Kidney (tissue), 14 donors: ENCODE data around the gene ATP1A2. TPM values are rescaled to one million over a fixed set of nuclear protein-coding genes. Genes with fewer than 3 reads are reported as not detected.

Experiments used
- DNase-seq, 5 donors: peaks; one replicate each; pipeline ENCODE4 v3.0.0-alpha.2; 2013 to 2020
- FAIRE-seq: peaks from 2 replicates; lab custom pipeline; 2012; peaks lifted over from hg19 to GRCh38; lab: Jason Lieb, UNC
- H3K27ac ChIP-seq, 2 donors: one replicate each; pipeline ENCODE4 v1.7.0; 2013; ENCODE audit warnings: low read depth in 2 of 2, low read length in 2 of 2, inconsistent platforms in 1 of 2
- H3K27me3 ChIP-seq: one replicate; pipeline ENCODE4 v1.7.1; 2013; ENCODE audit warnings: low read length, inconsistent platforms; ENCODE audit not compliant: control insufficient read depth, insufficient read depth
- H3K36me3 ChIP-seq, 3 donors: one replicate each; pipeline versions ENCODE4 v1.7.0 to v1.7.1; 2013; ENCODE audit warnings: low read length in 3 of 3, control low read depth in 1 of 3, inconsistent platforms in 1 of 3; ENCODE audit not compliant: insufficient read depth in 3 of 3, control insufficient read depth in 2 of 3
- H3K4me1 ChIP-seq, 3 donors: one replicate each; pipeline versions ENCODE4 v1.7.0 to v1.7.1; 2013; ENCODE audit warnings: low read length in 3 of 3, inconsistent platforms in 1 of 3, low read depth in 1 of 3; ENCODE audit not compliant: control insufficient read depth in 2 of 3, insufficient read depth in 2 of 3
- H3K4me3 ChIP-seq, 3 donors: one replicate each; pipeline versions ENCODE4 v1.7.0 to v1.8.1; 2013; ENCODE audit warnings: low read length in 3 of 3, control low read depth in 1 of 3, inconsistent platforms in 1 of 3
- H3K9ac ChIP-seq, 3 donors: one replicate each; pipeline versions ENCODE4 v1.7.0 to v1.7.1; 2013; ENCODE audit warnings: low read length in 3 of 3, control low read depth in 1 of 3, inconsistent platforms in 1 of 3
- H3K9me3 ChIP-seq, 3 donors: one replicate each; pipeline versions ENCODE4 v1.7.0 to v1.7.1; 2013; ENCODE audit warnings: low read length in 3 of 3, control low read depth in 1 of 3, inconsistent platforms in 1 of 3; ENCODE audit not compliant: control insufficient read depth in 2 of 3, insufficient read depth in 1 of 3
- CTCF ChIP-seq: IDR thresholded peaks from 3 replicates; pipeline ENCODE4 v1.5.1; 2012; ENCODE audit warnings: mild to moderate bottlenecking, moderate library complexity, borderline replicate concordance; ENCODE audit not compliant: insufficient read depth; ENCODE audit errors: extremely low read depth
- intact Hi-C: fragments of 100-400 bp; cut with DNase I; formaldehyde crosslinking; loops from one replicate; pipeline ENCODE4 v1.11.1; 2022
- polyA plus RNA-seq: library from polyadenylated mRNA; stranded (reverse); fragments of 350-450 nt; fragmentation: Illumina TruSeq; extraction: RNeasy Lipid Tissue Mini Kit (QIAGEN cat#74804); gene quantifications from one replicate; pipeline ENCODE4 v1.2.3, GENCODE V29; 2014; ENCODE audit warnings: low read depth, low replicate concordance; ENCODE audit not compliant: insufficient read depth
- total RNA-seq: library from RNA; stranded (reverse); fragmentation: NEBNext Ultra II Directional; extraction: Animal tissue kit (Norgen Biotek cat#: 25700); gene quantifications from one replicate; pipeline ENCODE4 v1.2.1, GENCODE V29; 2021
- donor health status: control.
- donor health status: control.
- donor health status: control.
- donor health status: control.
- donor health status: control.
- donor health status: DM: yes; HTN: yes; CAD: no.
- donor health status: Normal renal cell carcinoma (clear cell type).

The ATP1A2 gene
- total and polyA plus RNA-seq, 2 donors from 2014 or later = 4.1 to 5.5 TPM

- intact Hi-C loops = no loop called here
- H3K27ac ChIP-seq = no peak overlapping the region
- H3K4me3 ChIP-seq = no peak overlapping the region
- FAIRE-seq = no peak
- H3K9ac ChIP-seq = no peak overlapping the region
- no peaks in the 10 kb centered on the region for H3K4me1 ChIP-seq
- H3K9me3 ChIP-seq = no peaks in the 10 kb centered on the region
- no peak for DNase-seq
- no peaks in the 10 kb centered on the region for H3K36me3 ChIP-seq
- no peaks in the 10 kb centered on the region for H3K27me3 ChIP-seq
- TF ChIP-seq CTCF = no peak
These were observed 61.7 kb downstream of the ATP1A2 start for GRCh38 chr1:160177231-160177630.

- Histone ChIP-seq H3K27me3 (no peaks in the 10 kb centered on the region), H3K4me3 (no peak overlapping the region), H3K27ac (no peak overlapping the region), H3K9ac (no peak overlapping the region), H3K4me1 (no peaks in the 10 kb centered on the region), H3K9me3 (no peaks in the 10 kb centered on the region), H3K36me3 (no peaks in the 10 kb centered on the region)
- no peak for TF ChIP-seq CTCF
- intact Hi-C loops = no loop called here
- no peak for DNase-seq
- no peak for FAIRE-seq
These were observed 62.1 kb downstream of the ATP1A2 start for GRCh38 chr1:160177667-160178066.

GRCh38 chr1:160178731-160179130 lies 63.2 kb downstream of the ATP1A2 start:
- H3K9ac ChIP-seq = no peak overlapping the region
- intact Hi-C loops = no loop called here
- H3K9me3 ChIP-seq = no peaks in the 10 kb centered on the region
- H3K27me3 ChIP-seq = no peaks in the 10 kb centered on the region
- FAIRE-seq (no peak), DNase-seq (no peak)
- no peaks in the 10 kb centered on the region for H3K36me3 ChIP-seq
- no peaks in the 10 kb centered on the region for H3K4me1 ChIP-seq
- TF ChIP-seq CTCF = no peak
- H3K27ac ChIP-seq = no peak overlapping the region
- no peak overlapping the region for H3K4me3 ChIP-seq

DNA sequence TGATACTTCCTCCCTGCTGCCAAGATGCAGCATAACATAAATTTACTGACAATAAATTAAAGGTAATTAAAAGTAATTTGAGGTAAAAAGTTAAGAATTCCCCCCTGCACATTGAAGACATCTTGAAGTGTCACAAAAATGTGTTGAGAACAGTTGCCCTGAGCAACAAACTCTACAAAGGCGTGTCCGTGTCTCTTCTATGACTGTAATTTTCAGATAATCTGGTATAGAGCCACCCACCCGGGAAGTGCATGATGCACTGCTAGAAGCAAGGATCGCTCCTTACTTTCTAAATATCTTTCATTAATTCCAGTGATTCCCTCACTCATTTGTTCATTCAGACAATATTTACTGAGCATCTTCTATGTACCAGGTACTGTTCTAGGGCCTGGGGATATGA lies 63.8 kb downstream of the ATP1A2 start:
- H3K27ac ChIP-seq = no peak overlapping the region
- no peaks in the 10 kb centered on the region for H3K27me3 ChIP-seq
- H3K36me3 ChIP-seq = no peaks in the 10 kb centered on the region
- intact Hi-C loops = no loop called here
- no peaks in the 10 kb centered on the region for H3K9me3 ChIP-seq
- no peak overlapping the region for H3K9ac ChIP-seq
- no peak overlapping the region for H3K4me3 ChIP-seq
- no peaks in the 10 kb centered on the region for H3K4me1 ChIP-seq
- DNase-seq (no peak), FAIRE-seq (no peak)
- no peak for TF ChIP-seq CTCF
